HS-5 (cell line): Measurements from ENCODE around the gene TSPAN1.

ENCODE experiments used
- DNase-seq: peaks from one replicate; pipeline ENCODE4 v3.0.0-alpha.2; 2012; ENCODE audit warnings: low read depth

Gene TSPAN1, protein sequence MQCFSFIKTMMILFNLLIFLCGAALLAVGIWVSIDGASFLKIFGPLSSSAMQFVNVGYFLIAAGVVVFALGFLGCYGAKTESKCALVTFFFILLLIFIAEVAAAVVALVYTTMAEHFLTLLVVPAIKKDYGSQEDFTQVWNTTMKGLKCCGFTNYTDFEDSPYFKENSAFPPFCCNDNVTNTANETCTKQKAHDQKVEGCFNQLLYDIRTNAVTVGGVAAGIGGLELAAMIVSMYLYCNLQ

DNA sequence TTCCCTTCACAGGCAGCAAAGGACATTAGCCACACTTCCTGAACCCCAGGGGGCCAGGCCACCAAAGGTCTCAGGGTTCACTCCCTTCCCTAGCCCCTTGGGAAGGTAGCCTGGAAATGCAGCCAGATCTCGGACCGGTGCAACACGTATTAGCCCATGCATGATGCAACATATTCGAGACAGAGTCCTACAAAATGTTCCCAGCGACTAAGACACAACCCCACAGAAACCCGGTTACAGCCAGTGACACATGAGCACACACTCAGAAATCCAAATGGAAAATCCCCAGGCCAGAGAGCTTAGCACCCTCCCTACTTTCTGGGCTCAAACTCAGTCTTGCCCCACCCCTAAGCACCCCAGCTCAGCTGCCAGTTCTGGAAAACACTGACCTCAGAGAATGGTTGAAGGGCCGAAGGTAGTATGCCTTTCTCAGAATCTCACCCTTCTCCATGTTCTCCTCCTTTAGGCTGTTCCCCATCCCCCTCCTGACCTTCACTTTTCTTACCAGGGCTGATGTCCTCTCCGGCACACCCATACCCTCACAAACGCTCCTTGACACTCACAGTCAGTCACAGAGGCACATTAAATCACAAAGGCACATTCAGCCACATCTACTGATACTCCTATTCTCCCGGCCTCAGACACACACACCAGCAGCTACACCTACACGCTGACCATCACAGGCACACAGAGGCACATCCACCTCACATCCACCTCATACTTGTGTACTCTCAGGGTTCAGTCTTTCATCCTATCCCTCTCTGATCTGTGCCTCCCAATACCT lies at the start of gene TSPAN1:
TSPAN1 (plus strand) TSS at position 640 of the 784 bp plus-strand sequence. CDS start 6,021 bp downstream, outside the sequence.
- DNase-seq = no peak

DNA sequence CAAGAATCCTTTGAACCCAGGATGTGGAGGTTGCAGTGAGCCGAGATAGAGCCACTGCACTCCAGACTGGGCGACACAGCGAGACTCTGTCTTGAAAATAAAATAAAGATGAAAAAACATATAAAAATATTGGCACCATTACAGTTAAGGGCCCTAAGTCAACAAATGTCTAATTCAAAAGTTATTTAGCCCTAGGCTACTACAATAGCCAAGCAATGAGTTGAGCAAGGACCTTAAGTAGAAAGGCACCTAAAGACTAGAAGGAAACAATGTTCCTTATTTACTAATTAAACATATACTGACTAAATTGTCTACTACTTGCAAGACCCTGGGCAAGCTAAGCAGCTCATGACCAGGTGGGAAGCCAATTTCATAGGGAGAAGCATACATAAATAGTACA lies 46.5 kb upstream of the TSPAN1 start:
- no peak for DNase-seq

GRCh38 chr1:46130121-46130520 lies 44.8 kb upstream of the TSPAN1 start:
- DNase-seq = no peak

DNA sequence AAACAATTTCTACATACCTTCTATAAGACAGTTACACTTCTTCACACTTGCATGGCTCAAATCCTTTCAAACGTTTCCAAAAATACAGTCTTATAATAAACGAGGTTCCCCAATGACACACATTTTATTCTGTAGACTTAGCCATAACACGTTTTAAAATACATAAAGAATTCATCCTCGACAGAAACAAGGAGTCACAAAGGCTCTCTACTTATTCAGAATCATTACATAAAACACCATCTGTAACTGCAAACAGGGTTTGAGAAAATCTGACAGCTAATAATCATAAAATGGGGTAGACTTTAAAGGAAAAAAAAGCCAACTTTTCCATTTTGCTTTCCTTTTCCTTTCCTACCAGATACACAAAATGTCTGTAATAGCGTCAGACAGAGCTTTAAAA lies 44.3 kb upstream of the TSPAN1 start:
- DNase-seq = no peak

- no peak for DNase-seq
These were observed 43.8 kb upstream of the TSPAN1 start for GRCh38 chr1:46131093-46131492.

DNA sequence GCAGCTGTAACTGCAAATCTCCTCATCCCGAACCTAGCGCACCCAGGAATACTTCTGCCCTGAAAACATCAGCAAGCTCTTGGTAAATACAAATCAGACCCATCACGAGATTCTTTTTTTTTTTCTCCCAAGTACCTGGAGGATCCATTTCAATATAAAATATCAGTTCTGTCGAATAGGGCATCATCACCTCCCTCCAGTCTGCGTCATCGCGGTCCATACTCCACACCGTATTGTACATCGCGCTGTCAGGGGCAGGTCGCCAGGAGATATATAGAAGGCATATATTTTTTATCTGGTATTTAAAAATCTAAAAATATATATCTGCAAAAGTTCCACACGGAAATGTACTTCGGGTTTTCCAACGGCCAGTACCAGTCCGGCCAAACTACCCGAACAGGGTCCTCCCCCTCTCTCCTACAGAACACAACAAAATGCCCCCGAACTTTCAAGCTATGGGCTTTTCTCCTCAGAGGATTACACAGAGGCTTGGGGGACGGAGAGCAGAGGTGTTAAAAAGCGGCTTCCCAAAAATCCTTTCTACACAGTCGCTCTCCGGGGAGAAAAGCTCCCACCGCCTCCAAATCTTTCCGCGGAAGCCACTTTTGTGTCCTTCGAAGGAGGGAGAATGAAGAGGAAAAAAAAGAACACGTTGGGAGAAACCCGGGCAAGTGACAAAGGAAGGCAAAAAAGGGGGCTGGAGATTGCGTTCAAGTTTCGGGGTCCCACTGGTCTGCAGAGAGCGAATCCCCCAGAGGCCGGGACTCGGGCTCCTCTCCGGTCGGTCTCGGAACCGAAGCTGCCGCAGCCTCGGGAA lies 43.0 kb upstream of the TSPAN1 start:
- no peak for DNase-seq

DNA sequence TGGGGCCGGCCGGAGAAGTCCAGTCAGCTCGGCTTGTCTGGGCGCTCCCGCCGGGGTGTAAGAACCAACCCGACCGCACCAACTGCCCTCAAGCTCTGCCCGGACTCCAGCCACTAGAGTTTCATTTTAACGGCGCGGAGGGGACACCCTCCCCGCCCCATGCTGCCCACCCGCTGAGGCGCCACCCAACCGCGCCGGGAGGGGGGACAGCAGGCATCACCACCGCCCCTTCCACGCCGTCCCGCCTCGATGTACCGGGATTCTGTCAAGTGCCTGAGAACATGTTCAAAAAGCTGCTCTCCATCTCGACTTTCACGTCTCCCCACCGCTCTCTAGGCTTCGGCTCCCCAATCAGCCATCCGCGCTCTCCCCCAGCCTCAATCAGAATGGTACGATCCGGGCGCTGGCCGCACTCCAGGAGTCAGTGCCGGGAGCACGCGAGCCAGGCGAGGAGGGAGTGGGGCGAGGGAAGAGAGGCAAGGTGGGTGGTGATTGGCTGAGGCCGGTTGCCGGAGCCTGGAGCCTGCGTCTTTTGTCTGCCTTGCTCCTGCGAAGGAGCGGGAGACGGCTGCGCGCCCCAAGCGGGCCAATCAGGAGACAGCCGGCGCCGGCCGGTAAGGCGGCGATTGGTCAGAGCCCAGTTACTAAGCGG lies 42.2 kb upstream of the TSPAN1 start, which contains the start of gene PIK3R3:
PIK3R3 (minus strand) TSS at position 101 of the 652 bp plus-strand sequence. CDS start 677 bp downstream, outside the sequence.
- peak; percentile 91 for DNase-seq

DNA sequence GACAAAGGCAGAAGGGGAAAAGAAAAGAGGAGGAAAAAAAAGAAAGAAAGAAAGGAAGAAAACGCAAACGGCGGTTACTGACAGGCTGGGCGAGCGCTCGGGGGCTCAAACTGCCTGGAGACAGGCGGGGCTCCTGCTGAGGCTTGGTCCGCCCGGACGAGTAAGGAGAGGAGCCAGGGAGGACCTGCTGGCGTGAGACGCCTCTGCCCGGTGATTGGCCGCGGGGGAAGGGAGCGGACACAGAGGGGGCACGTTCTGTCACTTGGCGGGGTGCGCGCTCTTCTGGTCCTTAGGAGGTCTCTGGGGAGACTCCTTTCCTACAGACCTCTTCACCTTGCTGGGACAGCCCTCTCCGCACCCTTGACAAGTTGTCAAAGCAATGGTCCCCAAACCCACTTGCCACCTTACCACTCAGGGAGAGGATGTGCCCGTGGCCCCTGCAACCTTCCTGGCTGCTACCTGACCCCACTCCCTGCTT lies 41.7 kb upstream of the TSPAN1 start:
- no peak for DNase-seq

DNA sequence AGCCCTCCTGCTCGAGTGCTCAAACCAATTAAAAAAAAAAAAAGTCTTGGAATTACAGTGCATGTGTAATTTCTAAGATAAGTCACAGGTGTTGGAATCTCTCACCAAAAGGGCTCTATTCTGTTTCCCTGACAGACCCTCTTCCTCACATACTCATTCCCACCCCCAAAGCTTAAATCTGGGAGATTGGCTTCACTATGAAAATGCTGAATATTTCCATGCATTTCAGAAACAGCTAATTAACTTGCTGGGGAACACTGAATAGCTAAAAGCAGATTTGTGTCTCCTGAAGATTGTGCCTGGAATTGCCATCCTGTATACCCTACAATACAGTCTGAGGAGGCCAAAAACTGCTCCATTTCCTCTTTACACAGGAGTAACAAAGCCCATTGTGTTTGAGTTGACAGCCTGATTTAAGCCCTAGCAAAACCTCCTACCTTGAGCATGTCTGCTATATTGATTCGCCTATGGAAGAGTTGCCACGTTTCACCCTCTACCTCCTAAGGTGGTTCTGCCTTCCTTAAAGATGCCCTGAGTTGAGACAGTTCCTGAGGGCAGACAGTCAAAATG lies 41.0 kb upstream of the TSPAN1 start:
- no peak for DNase-seq

GRCh38 chr1:46134660-46135331 lies 40.1 kb upstream of the TSPAN1 start:
- peak; percentile 80 for DNase-seq

- DNase-seq = no peak
These were observed 38.2 kb upstream of the TSPAN1 start for GRCh38 chr1:46136711-46137110.

DNA sequence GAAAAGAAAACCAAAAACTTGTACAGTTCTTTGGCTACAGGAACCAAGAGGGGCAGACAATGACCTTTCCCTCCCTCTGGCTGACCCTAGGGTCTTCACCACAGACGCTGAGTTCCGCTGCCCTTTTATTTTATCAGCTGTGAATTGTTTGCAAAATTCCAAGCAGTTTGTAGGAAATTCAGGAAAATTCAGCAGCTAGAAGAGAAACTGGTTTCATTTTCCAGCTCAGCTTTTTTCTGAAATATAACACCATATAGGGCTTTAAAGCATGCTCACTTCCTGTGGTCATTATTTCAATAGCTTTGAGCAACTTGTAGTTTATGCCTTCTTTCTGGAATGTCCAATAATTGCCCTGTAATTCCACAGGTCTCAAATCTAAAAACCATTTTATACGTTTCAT lies 37.0 kb upstream of the TSPAN1 start:
- no peak for DNase-seq

- DNase-seq = no peak
These were observed 26.6 kb upstream of the TSPAN1 start for GRCh38 chr1:46148318-46148717.

- DNase-seq = no peak
These were observed 24.8 kb upstream of the TSPAN1 start for GRCh38 chr1:46150085-46150484.

DNA sequence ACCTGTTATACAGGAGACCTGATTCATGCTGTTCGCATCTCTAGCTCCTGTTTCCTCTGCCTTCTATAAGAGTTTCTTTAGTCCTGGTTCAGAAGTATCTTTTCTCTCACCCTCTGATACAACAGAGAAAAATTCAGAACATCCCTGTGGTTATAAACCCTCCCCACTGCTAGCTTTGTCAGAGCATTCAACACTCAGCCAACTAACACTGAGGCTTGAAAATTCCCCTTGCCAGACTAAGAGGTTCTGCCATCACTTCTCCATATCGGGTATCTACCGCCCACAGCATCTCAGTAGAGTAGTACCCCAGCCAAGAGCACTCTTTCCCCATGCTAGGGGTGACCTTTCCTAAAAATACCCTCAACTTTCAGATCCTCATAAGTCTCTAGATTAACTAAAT lies 22.9 kb upstream of the TSPAN1 start:
- no peak for DNase-seq

DNA sequence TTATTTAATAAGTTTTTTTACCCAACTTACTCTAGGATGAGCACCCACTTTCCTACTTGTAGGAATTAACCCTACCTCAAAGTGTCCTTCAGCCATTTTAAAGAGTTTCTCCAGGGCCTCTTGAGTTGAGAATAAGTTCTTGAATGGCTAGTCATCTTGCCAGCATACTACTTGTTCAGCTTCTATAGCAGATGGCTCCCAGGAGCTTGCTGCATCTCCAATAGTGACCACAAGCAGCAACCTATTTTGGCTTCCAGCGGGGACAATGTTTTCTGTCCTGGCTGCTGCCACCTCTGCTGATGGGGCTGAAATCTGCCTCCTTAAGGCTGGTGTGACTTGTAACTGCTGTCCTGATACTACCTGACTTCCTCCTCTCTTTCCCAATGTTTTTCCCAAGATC lies 21.7 kb upstream of the TSPAN1 start:
- no peak for DNase-seq

DNA sequence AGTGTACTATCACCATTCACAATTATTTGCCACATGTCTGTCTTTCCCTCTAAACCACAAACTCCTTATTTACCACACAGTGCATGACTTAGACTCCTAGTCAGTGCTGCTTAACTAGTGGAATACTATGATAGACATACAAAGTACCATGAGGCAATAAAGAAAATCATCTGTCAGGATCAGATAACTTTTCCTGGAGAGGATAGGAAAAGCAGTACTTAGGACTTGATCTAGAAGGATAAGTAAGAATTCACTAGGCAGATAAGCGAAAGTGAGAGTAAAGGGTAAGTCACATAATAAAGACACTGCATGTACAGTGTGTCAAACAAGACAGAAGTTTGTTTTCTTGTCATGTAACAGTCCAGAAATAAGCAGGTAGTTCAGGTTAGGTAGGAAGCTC lies 21.2 kb upstream of the TSPAN1 start:
- DNase-seq = no peak

- DNase-seq = no peak
These were observed 17.0 kb upstream of the TSPAN1 start for GRCh38 chr1:46157916-46158311.

- DNase-seq = no peak
These were observed 16.3 kb upstream of the TSPAN1 start for GRCh38 chr1:46158312-46159281.

- DNase-seq = no peak
These were observed 15.4 kb upstream of the TSPAN1 start for GRCh38 chr1:46159516-46159915.
